DOHH2 (cell line): ENCODE data around the gene FBXO4.

Experiments used
- H3F3A ChIP-seq: fragments of 200-600 bp; sonication (generic), shearing (Covaris generic); 2 replicates; pipeline ENCODE4 v1.6.0; 2016; ENCODE audit warnings: antibody characterized with exemption, mild to moderate bottlenecking; ENCODE audit not compliant: control insufficient read depth, insufficient read depth
- H3K27ac ChIP-seq: fragments of 200-600 bp; sonication (generic); 2 replicates; pipeline ENCODE4 v1.5.1; 2014; ENCODE audit warnings: low read depth, mild to moderate bottlenecking, low read length, moderate library complexity
- H3K27me3 ChIP-seq: fragments of 200-600 bp; sonication (generic); 2 replicates; pipeline ENCODE4 v1.6.1; 2014; ENCODE audit warnings: mild to moderate bottlenecking, low read length, mixed read lengths; ENCODE audit not compliant: control insufficient read depth
- H3K36me3 ChIP-seq: fragments of 200-600 bp; sonication (generic); 2 replicates; pipeline ENCODE4 v1.6.1; 2014; ENCODE audit warnings: mild to moderate bottlenecking, low read length, moderate library complexity, mixed read lengths; ENCODE audit not compliant: control insufficient read depth
- H3K4me1 ChIP-seq: fragments of 200-600 bp; sonication (generic); 2 replicates; pipeline ENCODE4 v1.6.1; 2014; ENCODE audit warnings: mild to moderate bottlenecking, low read length, mixed read lengths; ENCODE audit not compliant: control insufficient read depth
- H3K4me2 ChIP-seq: fragments of 200-600 bp; sonication (generic); 2 replicates; pipeline ENCODE4 v1.6.0; 2014; ENCODE audit warnings: mild to moderate bottlenecking, low read length, moderate library complexity
- H3K4me3 ChIP-seq: fragments of 200-600 bp; sonication (generic); 2 replicates; pipeline ENCODE4 v1.5.1; 2014; ENCODE audit warnings: mild to moderate bottlenecking, low read length, mixed read lengths
- H3K79me2 ChIP-seq: fragments of 200-600 bp; sonication (generic); 2 replicates; pipeline ENCODE4 v1.6.1; 2014; ENCODE audit warnings: mild to moderate bottlenecking, low read length, mixed read lengths; ENCODE audit not compliant: control insufficient read depth
- H3K9me2 ChIP-seq: fragments of 200-600 bp; sonication (generic); replicated peaks from 2 replicates; pipeline ENCODE4 v1.6.1; 2014; ENCODE audit warnings: mild to moderate bottlenecking, low read length, mixed read lengths; ENCODE audit not compliant: control insufficient read depth
- H3K9me3 ChIP-seq: fragments of 200-600 bp; sonication (generic); 2 replicates; pipeline ENCODE4 v1.6.1; 2014; ENCODE audit warnings: antibody characterized with exemption, low read length, mixed read lengths; ENCODE audit not compliant: control insufficient read depth, insufficient read depth
- H4K20me1 ChIP-seq: fragments of 200-600 bp; sonication (generic); 2 replicates; pipeline ENCODE4 v1.6.0; 2014; ENCODE audit warnings: low read depth, mild to moderate bottlenecking, antibody characterized with exemption, low read length, moderate library complexity; ENCODE audit not compliant: control insufficient read depth, insufficient read depth
- EZH2phosphoT487 ChIP-seq: fragments of 200-600 bp; sonication (generic); IDR thresholded peaks from 2 replicates; pipeline ENCODE4 v1.6.1; 2017; ENCODE audit warnings: borderline replicate concordance, mild to moderate bottlenecking, antibody characterized with exemption, low read length, moderate library complexity, mixed read lengths
- TF ChIP-seq, protein P1 (sequence below): fragments of 200-600 bp; sonication (generic); IDR thresholded peaks from one replicate; pipeline ENCODE4 v1.5.1; 2014; ENCODE audit warnings: antibody characterized with exemption, mild to moderate bottlenecking, low read depth, low read length; ENCODE audit not compliant: poor library complexity, severe bottlenecking

Gene FBXO4

DNA sequence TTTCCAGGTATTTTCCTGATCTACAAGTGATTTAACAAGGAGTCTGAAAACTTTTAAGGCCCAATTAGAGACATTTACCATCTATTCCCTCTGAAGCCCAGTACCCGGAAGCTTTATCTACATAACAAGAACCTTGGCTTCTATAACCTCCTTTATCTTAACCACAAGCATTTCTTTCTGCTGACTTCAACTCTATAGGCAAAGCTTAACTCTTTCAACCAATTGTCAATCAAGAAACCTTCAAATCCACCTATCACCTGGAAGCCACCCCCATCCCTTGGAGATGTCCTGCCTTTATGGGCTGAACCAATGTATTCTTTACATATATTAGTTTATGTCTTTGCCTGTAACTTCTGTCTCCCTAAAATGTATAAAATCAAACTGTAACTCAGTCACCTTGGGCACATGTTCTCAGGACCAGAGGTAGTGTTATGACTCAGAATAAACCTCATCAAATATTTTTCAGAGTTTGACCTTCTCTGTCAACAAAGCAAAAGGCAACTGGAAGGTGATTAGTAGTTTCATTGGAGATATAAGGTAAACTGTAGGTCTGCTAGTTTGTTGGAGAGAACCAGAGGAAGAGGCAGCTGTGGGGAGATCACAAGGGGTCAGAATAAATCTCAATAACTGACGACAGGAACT is 33.9 kb upstream of the FBXO4 start:
- Histone ChIP-seq H3K9me3 (no peaks in the 10 kb centered on the region), H3K4me2 (no peak overlapping the region), H3K27ac (no peak overlapping the region), H3F3A (no peaks in the 10 kb centered on the region), H3K4me3 (no peak overlapping the region), H3K4me1 (no peaks in the 10 kb centered on the region), H3K9me2 (no peaks in the 10 kb centered on the region), H3K27me3 (peaks cover 10% of the 10 kb centered on the region), H3K36me3 (no peaks in the 10 kb centered on the region), H4K20me1 (no peaks in the 10 kb centered on the region), H3K79me2 (no peaks in the 10 kb centered on the region)
- TF ChIP-seq, protein P1, sequence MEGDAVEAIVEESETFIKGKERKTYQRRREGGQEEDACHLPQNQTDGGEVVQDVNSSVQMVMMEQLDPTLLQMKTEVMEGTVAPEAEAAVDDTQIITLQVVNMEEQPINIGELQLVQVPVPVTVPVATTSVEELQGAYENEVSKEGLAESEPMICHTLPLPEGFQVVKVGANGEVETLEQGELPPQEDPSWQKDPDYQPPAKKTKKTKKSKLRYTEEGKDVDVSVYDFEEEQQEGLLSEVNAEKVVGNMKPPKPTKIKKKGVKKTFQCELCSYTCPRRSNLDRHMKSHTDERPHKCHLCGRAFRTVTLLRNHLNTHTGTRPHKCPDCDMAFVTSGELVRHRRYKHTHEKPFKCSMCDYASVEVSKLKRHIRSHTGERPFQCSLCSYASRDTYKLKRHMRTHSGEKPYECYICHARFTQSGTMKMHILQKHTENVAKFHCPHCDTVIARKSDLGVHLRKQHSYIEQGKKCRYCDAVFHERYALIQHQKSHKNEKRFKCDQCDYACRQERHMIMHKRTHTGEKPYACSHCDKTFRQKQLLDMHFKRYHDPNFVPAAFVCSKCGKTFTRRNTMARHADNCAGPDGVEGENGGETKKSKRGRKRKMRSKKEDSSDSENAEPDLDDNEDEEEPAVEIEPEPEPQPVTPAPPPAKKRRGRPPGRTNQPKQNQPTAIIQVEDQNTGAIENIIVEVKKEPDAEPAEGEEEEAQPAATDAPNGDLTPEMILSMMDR: no peak
- TF ChIP-seq EZH2phosphoT487: no peak

DNA sequence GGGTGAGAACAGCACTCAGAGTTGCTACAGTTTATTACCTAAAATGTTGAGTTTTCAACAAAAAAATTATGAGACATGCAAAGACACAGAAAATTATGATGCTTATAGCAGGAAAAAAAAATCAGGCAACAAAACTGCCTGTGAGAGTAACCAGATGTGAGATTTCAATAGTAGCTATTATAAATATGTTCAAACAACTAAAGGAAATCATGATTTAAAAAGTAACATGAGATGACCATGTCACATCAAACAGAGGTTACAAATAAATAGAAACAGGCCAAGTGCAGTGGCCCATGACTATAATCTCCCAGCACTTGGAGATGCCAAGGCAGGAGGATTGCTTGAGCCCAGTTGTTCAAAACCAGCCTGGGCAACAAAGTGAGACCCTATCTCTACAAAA is 33.0 kb upstream of the FBXO4 start:
- H3K27ac ChIP-seq: no peak overlapping the region
- H3K9me3 ChIP-seq: no peaks in the 10 kb centered on the region
- no peaks in the 10 kb centered on the region for H3K36me3 ChIP-seq
- no peaks in the 10 kb centered on the region for H3K9me2 ChIP-seq
- H3K4me3 ChIP-seq: no peak overlapping the region
- H3K79me2 ChIP-seq: no peaks in the 10 kb centered on the region
- TF ChIP-seq EZH2phosphoT487: no peak
- TF ChIP-seq, protein P1: no peak
- no peaks in the 10 kb centered on the region for H3K4me1 ChIP-seq
- no peaks in the 10 kb centered on the region for H4K20me1 ChIP-seq
- H3F3A ChIP-seq: no peaks in the 10 kb centered on the region
- no peak overlapping the region for H3K4me2 ChIP-seq
- H3K27me3 ChIP-seq: peaks cover 16% of the 10 kb centered on the region

DNA sequence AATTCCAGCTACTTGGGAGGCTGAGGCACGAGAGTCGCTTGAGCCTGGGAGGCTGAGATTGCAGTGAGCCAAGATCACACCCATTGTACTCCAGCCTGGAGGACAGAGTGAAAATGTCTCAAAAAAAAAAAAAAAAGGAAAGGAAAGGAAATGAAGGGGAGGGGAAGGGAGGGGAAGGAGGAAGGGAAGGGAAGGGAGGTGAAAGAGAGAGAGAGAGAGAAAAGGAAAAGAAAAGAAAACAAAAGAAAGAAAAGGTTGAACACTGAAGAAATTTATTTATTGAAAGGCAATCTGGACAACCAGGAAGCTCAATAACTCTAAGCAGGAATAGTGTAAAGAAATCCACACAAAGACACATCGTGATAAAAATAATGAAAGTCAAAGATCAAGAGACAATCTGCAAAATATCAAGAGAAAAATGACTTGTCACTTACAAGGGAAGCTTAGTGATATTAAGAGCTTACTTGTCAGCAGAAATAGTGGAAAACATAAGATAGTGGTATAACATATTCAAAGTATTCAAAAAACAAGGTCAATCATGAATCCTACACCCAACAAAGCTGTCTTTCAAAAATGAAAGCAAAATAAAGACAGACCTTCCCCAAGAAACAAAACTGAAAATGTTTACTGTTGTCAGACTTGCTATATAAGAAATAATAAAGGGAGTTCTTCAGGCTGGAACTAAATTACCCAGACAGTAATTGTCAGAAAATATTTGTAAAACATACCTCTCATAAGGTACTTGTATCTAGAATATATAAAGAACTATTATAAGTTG is 31.8 kb upstream of the FBXO4 start:
- Histone ChIP-seq H3K36me3 (no peaks in the 10 kb centered on the region), H3F3A (no peaks in the 10 kb centered on the region), H3K4me2 (no peak overlapping the region), H3K9me2 (no peaks in the 10 kb centered on the region), H4K20me1 (no peaks in the 10 kb centered on the region), H3K27ac (no peak overlapping the region), H3K9me3 (no peaks in the 10 kb centered on the region), H3K79me2 (no peaks in the 10 kb centered on the region), H3K4me1 (no peaks in the 10 kb centered on the region), H3K27me3 (peaks cover 16% of the 10 kb centered on the region), H3K4me3 (no peak overlapping the region)
- no peak for TF ChIP-seq EZH2phosphoT487
- TF ChIP-seq, protein P1: no peak
